GM21529 (cell line): ENCODE data around the gene FTL.

Experiments used
- ATAC-seq: cut with Tn5 transposase; IDR thresholded peaks from one replicate; pipeline ENCODE4 v1.9.1; 2021; ENCODE audit not compliant: unreplicated experiment

The FTL gene

GRCh38 chr19:48964205-48965039 is 687 bp upstream of the FTL start:
- ATAC-seq = no peak

GRCh38 chr19:48965806-48966540 is 864 bp downstream of the FTL start:
- no peak for ATAC-seq

- ATAC-seq = no peak
These were observed 1.6 kb downstream of the FTL start for GRCh38 chr19:48966541-48967345.

- ATAC-seq = no peak
These were observed 2.5 kb downstream of the FTL start for GRCh38 chr19:48967346-48968178.

GRCh38 chr19:48968179-48968661 is 3.1 kb downstream of the FTL start:
- no peak for ATAC-seq

GRCh38 chr19:48968813-48969218 is 3.7 kb downstream of the FTL start:
- ATAC-seq = no peak

- ATAC-seq = no peak
These were observed 4.4 kb downstream of the FTL start for GRCh38 chr19:48969276-48970138.

GRCh38 chr19:48970139-48970766 is 5.1 kb downstream of the FTL start:
- ATAC-seq = no peak

- no peak for ATAC-seq
These were observed 5.8 kb downstream of the FTL start for GRCh38 chr19:48970923-48971395.

GRCh38 chr19:48975947-48976847 is 11.1 kb downstream of the FTL start:
- ATAC-seq = no peak

GRCh38 chr19:48977061-48977460 is 12.0 kb downstream of the FTL start:
- no peak for ATAC-seq

- ATAC-seq = no peak
These were observed 17.2 kb downstream of the FTL start for GRCh38 chr19:48982280-48982679.

- ATAC-seq = no peak
These were observed 20.6 kb downstream of the FTL start for GRCh38 chr19:48985711-48986110.

GRCh38 chr19:48986211-48986610 is 21.1 kb downstream of the FTL start:
- no peak for ATAC-seq

GRCh38 chr19:48987323-48987722 is 22.2 kb downstream of the FTL start:
- ATAC-seq = no peak

GRCh38 chr19:48988286-48988685 is 23.2 kb downstream of the FTL start:
- no peak for ATAC-seq

- no peak for ATAC-seq
These were observed 23.8 kb downstream of the FTL start for GRCh38 chr19:48988860-48989259.
